Amniotic epithelial cell (primary cell): ENCODE results near the gene FBLN7.

Source experiments
- DNase-seq: peaks from one replicate; pipeline ENCODE4 v3.0.0-alpha.2; 2010; ENCODE audit warnings: low read depth

The FBLN7 gene

GRCh38 chr2:112157472-112157871, 19.3 kb downstream of the FBLN7 start:
- DNase-seq: no peak

GRCh38 chr2:112159454-112159921, 21.3 kb downstream of the FBLN7 start:
- DNase-seq: no peak

- no peak for DNase-seq
Observed at GRCh38 chr2:112160283-112161250, 22.4 kb downstream of the FBLN7 start.

GRCh38 chr2:112161431-112162145, 23.4 kb downstream of the FBLN7 start:
- DNase-seq: no peak

- DNase-seq: no peak
Observed at GRCh38 chr2:112162341-112162740, 24.2 kb downstream of the FBLN7 start.

GRCh38 chr2:112162956-112163355, 24.8 kb downstream of the FBLN7 start:
- DNase-seq: no peak

- DNase-seq: peak; percentile 4
Observed at GRCh38 chr2:112163541-112163981, 25.4 kb downstream of the FBLN7 start.

GRCh38 chr2:112164876-112165275, 26.7 kb downstream of the FBLN7 start:
- no peak for DNase-seq

GRCh38 chr2:112165296-112165695, 27.1 kb downstream of the FBLN7 start:
- DNase-seq: no peak

GRCh38 chr2:112166806-112167499, 28.8 kb downstream of the FBLN7 start:
- DNase-seq: no peak

- no peak for DNase-seq
Observed at GRCh38 chr2:112168422-112169124, 30.4 kb downstream of the FBLN7 start.

GRCh38 chr2:112170495-112170894, 32.3 kb downstream of the FBLN7 start:
- DNase-seq: no peak

GRCh38 chr2:112173646-112174319, 35.6 kb downstream of the FBLN7 start:
- no peak for DNase-seq

GRCh38 chr2:112174383-112174782, 36.2 kb downstream of the FBLN7 start:
- DNase-seq: no peak

GRCh38 chr2:112175333-112175732, 37.1 kb downstream of the FBLN7 start:
- no peak for DNase-seq

GRCh38 chr2:112175958-112176573, 37.9 kb downstream of the FBLN7 start:
- peak; percentile 42 for DNase-seq

GRCh38 chr2:112181571-112182290, 43.5 kb downstream of the FBLN7 start:
- no peak for DNase-seq

- no peak for DNase-seq
Observed at GRCh38 chr2:112182581-112183034, 44.4 kb downstream of the FBLN7 start.

- peak; percentile 30 for DNase-seq
Observed at GRCh38 chr2:112183327-112184025, 45.3 kb downstream of the FBLN7 start.
